ENCODE data around the gene HIVEP2. TPM values are rescaled to one million over a fixed set of nuclear protein-coding genes. Genes with fewer than 3 reads are reported as not detected.
A peak's percentile ranks its signal among the peaks of the same experiment; 100 is the strongest.

The HIVEP2 gene
- total and polyA plus RNA-seq, 7 experiments from 2014 or later = 12.2 to 92.1 (median 51.5) TPM

DNA sequence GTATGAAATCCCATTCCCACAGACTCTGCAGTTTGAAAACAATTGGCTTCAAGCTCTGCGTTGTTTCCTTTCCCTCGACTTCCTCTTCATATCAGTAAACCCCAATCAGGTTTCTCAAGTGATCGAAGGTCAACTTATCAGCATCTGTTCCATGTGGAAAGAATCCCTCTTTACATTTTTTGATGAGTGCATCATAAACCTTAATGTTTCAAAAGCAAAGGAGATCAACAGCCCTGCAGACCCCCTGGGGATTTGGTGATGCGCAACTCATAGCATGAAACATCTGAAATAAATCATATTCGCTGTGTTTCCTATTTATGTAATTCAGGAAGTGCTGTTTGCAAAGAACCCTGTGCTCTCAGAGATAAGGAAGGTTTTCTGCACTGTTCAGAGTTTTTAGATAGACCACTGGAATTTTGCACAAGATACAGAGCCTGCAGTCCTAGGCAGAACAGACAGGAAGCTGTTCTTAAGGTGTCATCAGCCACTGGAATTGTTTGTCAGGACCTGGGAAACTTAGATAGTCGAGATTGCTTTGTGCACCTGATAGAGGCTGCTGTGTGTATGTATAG lies 216.0 kb downstream of the HIVEP2 start:
- intact Hi-C loops (cut with micrococcal nuclease) = no loop called here
- DNase-seq = no peak
- Mint-ChIP-seq H3K36me3 (peaks cover 0 to 2% (median 0%) of the 10 kb centered on the region in 5 donors), H3K27me3 (no peaks in the 10 kb centered on the region), H3K4me1 (peaks cover 19 to 66% (median 55%) of the 10 kb centered on the region in 7 donors), H3K4me3 (peak overlapping the region; percentile 12 to 86 (median 75)), H3K9me3 (peaks cover 0 to 11% (median 2%) of the 10 kb centered on the region in 11 donors), H3K27ac (peak overlapping the region in 7 of 9 donors; percentile 12 to 86 (median 26))
- peak overlapping the region; percentile 18 for H3K4me3 ChIP-seq (ENCODE audit: low read length)
- no peaks in the 10 kb centered on the region for H3K9me3 ChIP-seq (ENCODE audit: control insufficient read depth in 2 of 3, low read length in 3 of 3)
- H3K36me3 ChIP-seq (ENCODE audit: control insufficient read depth in 2 of 3, insufficient read depth in 3 of 3, low read length in 3 of 3) = no peaks in the 10 kb centered on the region
- ATAC-seq = peak; percentile 31
- H3K27ac ChIP-seq (ENCODE audit: low read depth, low read length) = peak overlapping the region; percentile 31
- POLR2A ChIA-PET = no interaction called here
- peaks cover 0 to 26% of the 10 kb centered on the region in 2 donors for H3K4me1 ChIP-seq (ENCODE audit: control insufficient read depth in 2 of 2, insufficient read depth in 2 of 2, low read length in 2 of 2)
- H3K27me3 ChIP-seq (ENCODE audit: control insufficient read depth in 2 of 2, insufficient read depth in 2 of 2, low read length in 2 of 2) = no peaks in the 10 kb centered on the region
- CTCF ChIA-PET = no interaction called here

DNA sequence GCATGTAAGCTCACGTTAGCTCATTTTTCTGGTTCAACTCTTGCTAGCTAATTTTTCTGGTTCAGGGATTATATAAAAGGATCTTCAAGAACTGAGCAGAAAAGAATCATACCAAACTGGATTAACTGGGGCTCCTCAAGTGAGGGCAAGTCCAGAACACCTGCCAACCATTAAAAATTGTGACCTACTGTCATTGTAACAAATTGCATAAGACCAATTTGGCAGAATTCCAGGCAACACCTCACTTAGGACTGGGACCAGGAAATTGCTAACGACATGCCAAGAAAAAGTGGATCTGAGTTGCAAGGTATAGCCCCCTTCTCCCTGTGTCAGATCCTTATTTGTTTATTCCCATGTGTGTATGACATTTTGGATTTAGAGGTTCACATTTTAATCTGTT lies 216.6 kb downstream of the HIVEP2 start:
- no peak for DNase-seq
- no peak overlapping the region for H3K27ac ChIP-seq (ENCODE audit: low read depth, low read length)
- no peak for ATAC-seq
- intact Hi-C loops (cut with micrococcal nuclease) = no loop called here
- no peaks in the 10 kb centered on the region for H3K9me3 ChIP-seq (ENCODE audit: control insufficient read depth in 2 of 3, low read length in 3 of 3)
- peak overlapping the region in 8 of 10 donors; percentile 5 to 79 (median 19) for H3K4me3 Mint-ChIP-seq
- peaks cover 0 to 9% (median under 1%) of the 10 kb centered on the region in 11 donors for H3K9me3 Mint-ChIP-seq
- no peaks in the 10 kb centered on the region for H3K36me3 ChIP-seq (ENCODE audit: control insufficient read depth in 2 of 3, insufficient read depth in 3 of 3, low read length in 3 of 3)
- ChIA-PET CTCF (no interaction called here), POLR2A (no interaction called here)
- H3K27ac Mint-ChIP-seq = peak overlapping the region in 2 of 9 donors; percentile 14 to 22
- H3K27me3 Mint-ChIP-seq = no peaks in the 10 kb centered on the region
- no peaks in the 10 kb centered on the region for H3K27me3 ChIP-seq (ENCODE audit: control insufficient read depth in 2 of 2, insufficient read depth in 2 of 2, low read length in 2 of 2)
- H3K4me3 ChIP-seq (ENCODE audit: low read length) = no peak overlapping the region
- H3K36me3 Mint-ChIP-seq = peaks cover 0 to under 1% (median 0%) of the 10 kb centered on the region in 5 donors
- peaks cover 19 to 59% (median 52%) of the 10 kb centered on the region in 7 donors for H3K4me1 Mint-ChIP-seq
- H3K4me1 ChIP-seq (ENCODE audit: control insufficient read depth in 2 of 2, insufficient read depth in 2 of 2, low read length in 2 of 2) = peaks cover 0 to 26% of the 10 kb centered on the region in 2 donors

DNA sequence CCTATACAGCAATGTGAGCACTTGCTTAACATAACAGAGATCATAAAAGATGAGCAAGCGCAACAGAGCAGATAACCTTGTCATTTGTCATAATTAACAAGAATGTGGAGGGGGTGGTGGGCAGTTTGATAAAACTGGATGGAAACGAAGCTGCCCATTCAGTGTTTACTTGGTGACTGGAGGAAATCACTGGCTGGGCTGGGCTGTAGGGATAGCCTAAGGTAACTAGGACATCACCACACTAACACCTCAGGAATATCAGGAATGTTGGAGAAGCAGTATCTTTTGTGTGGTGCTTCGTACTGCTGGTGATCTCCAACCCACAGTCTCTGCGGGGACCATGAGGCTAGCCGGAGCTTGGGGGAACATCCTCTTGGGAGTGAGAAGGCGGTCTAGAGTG lies 218.4 kb downstream of the HIVEP2 start:
- Histone ChIP-seq H3K4me1 (ENCODE audit: control insufficient read depth in 2 of 2, insufficient read depth in 2 of 2, low read length in 2 of 2) (peaks cover 0 to 15% of the 10 kb centered on the region in 2 donors), H3K4me3 (ENCODE audit: low read length) (no peak overlapping the region), H3K9me3 (ENCODE audit: control insufficient read depth in 2 of 3, low read length in 3 of 3) (no peaks in the 10 kb centered on the region), H3K27ac (ENCODE audit: low read depth, low read length) (no peak overlapping the region), H3K27me3 (ENCODE audit: control insufficient read depth in 2 of 2, insufficient read depth in 2 of 2, low read length in 2 of 2) (no peaks in the 10 kb centered on the region), H3K36me3 (ENCODE audit: control insufficient read depth in 2 of 3, insufficient read depth in 3 of 3, low read length in 3 of 3) (no peaks in the 10 kb centered on the region)
- H3K9me3 Mint-ChIP-seq = no peaks in the 10 kb centered on the region
- ChIA-PET CTCF (interaction anchor here (0.7 kb wide), 1 partner anchor 29 kb away, joined by 3 read pairs; no protein-coding TSS in a partner anchor), POLR2A (no interaction called here)
- H3K4me1 Mint-ChIP-seq = peaks cover 18 to 42% (median 37%) of the 10 kb centered on the region in 7 donors
- DNase-seq (no peak), ATAC-seq (no peak)
- H3K27me3 Mint-ChIP-seq = no peaks in the 10 kb centered on the region
- intact Hi-C loops (cut with micrococcal nuclease) = no loop called here
- H3K36me3 Mint-ChIP-seq = no peaks in the 10 kb centered on the region
- H3K4me3 Mint-ChIP-seq = no peak overlapping the region
- peak overlapping the region in 1 of 9 donors; percentile 5 for H3K27ac Mint-ChIP-seq

DNA sequence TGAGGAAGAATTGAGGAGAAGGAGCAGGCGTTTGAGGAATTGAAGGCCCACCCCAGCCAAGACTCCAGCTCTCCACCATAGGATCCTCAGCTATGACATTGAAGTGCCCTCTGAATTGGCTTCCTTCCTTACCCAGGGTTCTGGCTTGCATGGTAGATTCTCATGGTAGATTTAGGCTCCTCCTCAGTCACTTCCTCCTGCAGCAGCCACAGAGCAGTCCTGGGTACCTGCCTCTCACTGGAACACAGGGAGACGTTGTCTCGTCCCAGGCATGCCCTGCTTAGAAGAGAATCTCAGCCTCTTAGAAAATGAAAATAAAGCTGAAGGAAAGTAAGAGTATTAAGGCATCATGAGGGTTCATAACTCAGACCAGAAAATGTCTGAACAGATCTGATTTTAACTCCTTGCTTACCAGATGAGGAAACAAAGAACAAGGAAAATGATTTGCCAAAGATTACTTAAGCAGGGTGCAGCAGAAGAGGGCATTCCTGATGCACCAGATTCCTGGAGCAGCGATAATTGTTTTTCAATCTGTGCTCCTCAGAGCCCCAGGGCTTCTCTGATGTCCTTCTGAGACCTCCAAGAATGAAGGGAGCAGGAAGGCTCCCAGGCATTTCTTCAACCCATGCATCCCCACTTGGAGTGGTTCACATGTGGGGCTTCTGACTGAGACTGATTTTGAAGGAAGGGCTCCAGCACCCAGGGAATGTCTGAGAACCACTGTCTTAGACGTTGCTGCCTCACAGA lies 219.8 kb downstream of the HIVEP2 start:
- intact Hi-C loops (cut with micrococcal nuclease) = no loop called here
- no peak for ATAC-seq
- no peaks in the 10 kb centered on the region for H3K27me3 Mint-ChIP-seq
- peaks cover 0 to 5% (median 0%) of the 10 kb centered on the region in 5 donors for H3K36me3 Mint-ChIP-seq
- peaks cover 0 to 15% of the 10 kb centered on the region in 2 donors for H3K4me1 ChIP-seq (ENCODE audit: control insufficient read depth in 2 of 2, insufficient read depth in 2 of 2, low read length in 2 of 2)
- H3K9me3 Mint-ChIP-seq = peaks cover 0 to 7% (median 0%) of the 10 kb centered on the region in 11 donors
- no peak overlapping the region for H3K27ac ChIP-seq (ENCODE audit: low read depth, low read length)
- no peaks in the 10 kb centered on the region for H3K27me3 ChIP-seq (ENCODE audit: control insufficient read depth in 2 of 2, insufficient read depth in 2 of 2, low read length in 2 of 2)
- DNase-seq = no peak
- ChIA-PET POLR2A (interaction anchor here (0.6 kb wide), 1 partner anchor 222 kb away, joined by 3 read pairs; no protein-coding TSS in a partner anchor), CTCF (interaction anchor here (1.4 kb wide), 1 partner anchor 32 kb away, joined by 4 read pairs; no protein-coding TSS in a partner anchor)
- peak overlapping the region in 5 of 10 donors; percentile 0 to 66 (median 18) for H3K4me3 Mint-ChIP-seq
- no peaks in the 10 kb centered on the region for H3K36me3 ChIP-seq (ENCODE audit: control insufficient read depth in 2 of 3, insufficient read depth in 3 of 3, low read length in 3 of 3)
- no peak overlapping the region for H3K4me3 ChIP-seq (ENCODE audit: low read length)
- H3K4me1 Mint-ChIP-seq = peaks cover 17 to 34% (median 29%) of the 10 kb centered on the region in 7 donors
- no peaks in the 10 kb centered on the region for H3K9me3 ChIP-seq (ENCODE audit: control insufficient read depth in 2 of 3, low read length in 3 of 3)
- peak overlapping the region in 3 of 9 donors; percentile 21 to 54 (median 30) for H3K27ac Mint-ChIP-seq

DNA sequence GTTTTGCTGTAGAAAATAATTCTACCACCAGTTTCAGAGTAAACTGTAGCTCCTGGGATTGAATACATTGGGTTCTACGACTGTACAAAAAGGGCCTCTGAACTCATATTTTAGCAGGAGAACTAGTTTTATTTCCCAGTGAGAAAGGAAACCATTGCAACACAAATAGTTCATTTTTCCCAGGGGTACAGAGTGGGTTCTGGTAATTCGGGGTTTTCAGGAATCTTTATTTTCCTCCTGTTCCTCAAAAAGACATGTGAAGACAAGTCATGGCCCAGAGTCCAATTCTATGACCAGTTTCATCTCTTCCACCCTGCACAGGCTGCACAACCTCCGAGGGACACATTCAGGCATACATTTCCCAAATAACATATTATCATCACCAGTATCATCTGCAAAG lies 222.1 kb downstream of the HIVEP2 start:
- Mint-ChIP-seq H3K4me3 (no peak overlapping the region), H3K27me3 (no peaks in the 10 kb centered on the region), H3K36me3 (peaks cover 0 to 14% (median 7%) of the 10 kb centered on the region in 5 donors), H3K9me3 (peaks cover 5 to 30% (median 18%) of the 10 kb centered on the region in 11 donors), H3K4me1 (peaks cover 3 to 10% (median 6%) of the 10 kb centered on the region in 7 donors), H3K27ac (no peak overlapping the region)
- POLR2A ChIA-PET = no interaction called here
- no peak overlapping the region for H3K4me3 ChIP-seq (ENCODE audit: low read length)
- H3K27me3 ChIP-seq (ENCODE audit: control insufficient read depth in 2 of 2, insufficient read depth in 2 of 2, low read length in 2 of 2) = no peaks in the 10 kb centered on the region
- CTCF ChIA-PET = no interaction called here
- H3K27ac ChIP-seq (ENCODE audit: low read depth, low read length) = no peak overlapping the region
- H3K9me3 ChIP-seq (ENCODE audit: control insufficient read depth in 2 of 3, low read length in 3 of 3) = peaks cover 0 to 14% (median 6%) of the 10 kb centered on the region in 3 experiments
- ATAC-seq (no peak), DNase-seq (no peak)
- H3K4me1 ChIP-seq (ENCODE audit: control insufficient read depth in 2 of 2, insufficient read depth in 2 of 2, low read length in 2 of 2) = peaks cover 0 to 4% of the 10 kb centered on the region in 2 donors
- intact Hi-C loops (cut with micrococcal nuclease) = no loop called here
- no peaks in the 10 kb centered on the region for H3K36me3 ChIP-seq (ENCODE audit: control insufficient read depth in 2 of 3, insufficient read depth in 3 of 3, low read length in 3 of 3)

DNA sequence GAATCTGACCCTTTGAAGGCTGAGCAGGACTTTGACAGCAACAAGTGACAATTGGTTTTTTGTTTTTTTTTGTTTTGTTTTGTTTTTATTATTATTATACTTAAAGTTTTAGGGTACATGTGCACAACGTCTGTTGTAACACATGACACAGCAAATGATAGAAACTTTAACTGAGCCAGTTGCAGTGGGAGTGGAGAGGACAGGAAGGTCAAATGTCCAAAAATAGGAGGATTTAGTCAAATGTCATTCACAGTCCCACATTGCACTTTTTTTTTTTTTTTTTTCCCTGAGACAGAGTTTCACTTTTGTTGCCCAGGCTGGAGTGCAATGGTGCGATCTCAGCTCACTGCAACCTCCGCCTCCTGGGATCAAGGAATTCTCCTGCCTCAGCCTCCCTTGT lies 223.0 kb downstream of the HIVEP2 start:
- peaks cover 0 to 14% (median 6%) of the 10 kb centered on the region in 3 experiments for H3K9me3 ChIP-seq (ENCODE audit: control insufficient read depth in 2 of 3, low read length in 3 of 3)
- ChIA-PET POLR2A (no interaction called here), CTCF (no interaction called here)
- Mint-ChIP-seq H3K36me3 (peaks cover 0 to 18% (median 7%) of the 10 kb centered on the region in 5 donors), H3K9me3 (peaks cover 9 to 36% (median 18%) of the 10 kb centered on the region in 11 donors), H3K27ac (no peak overlapping the region), H3K4me1 (peaks cover 3 to 10% (median 6%) of the 10 kb centered on the region in 7 donors), H3K4me3 (no peak overlapping the region), H3K27me3 (no peaks in the 10 kb centered on the region)
- peaks cover 0 to 4% of the 10 kb centered on the region in 2 donors for H3K4me1 ChIP-seq (ENCODE audit: control insufficient read depth in 2 of 2, insufficient read depth in 2 of 2, low read length in 2 of 2)
- intact Hi-C loops (cut with micrococcal nuclease) = no loop called here
- H3K36me3 ChIP-seq (ENCODE audit: control insufficient read depth in 2 of 3, insufficient read depth in 3 of 3, low read length in 3 of 3) = no peaks in the 10 kb centered on the region
- DNase-seq (no peak), ATAC-seq (no peak)
- H3K27ac ChIP-seq (ENCODE audit: low read depth, low read length) = no peak overlapping the region
- H3K4me3 ChIP-seq (ENCODE audit: low read length) = no peak overlapping the region
- H3K27me3 ChIP-seq (ENCODE audit: control insufficient read depth in 2 of 2, insufficient read depth in 2 of 2, low read length in 2 of 2) = no peaks in the 10 kb centered on the region

All from naive thymus-derived CD4-positive, alpha-beta T cell (primary cell).